A673 (cell line): ENCODE results near the gene TPD52L2. TPM values are rescaled to one million over a fixed set of nuclear protein-coding genes. Genes with fewer than 3 reads are reported as not detected.

Experiments used
- BruUV-seq: library from RNA; stranded (reverse); fragments of 400-500 nt; replicated peaks from 2 replicates; lab custom pipeline; 2021; lab: Mats Ljungman, UMichigan
- CTCF ChIA-PET: fragments of 300-600 bp; sonication (Branson Sonifier 250); formaldehyde crosslinking; loops from one replicate; lab custom pipeline; 2022; ENCODE audit warnings: antibody characterized with exemption; lab: Charles Lee
- POLR2A ChIA-PET: fragments of 300-600 bp; sonication (Branson Sonifier 250); formaldehyde crosslinking; loops from one replicate; lab custom pipeline; 2022; ENCODE audit warnings: antibody characterized with exemption; ENCODE audit not compliant: low non-redundant PET; lab: Charles Lee
- DNase-seq: peaks from one replicate; pipeline ENCODE4 v3.0.0-alpha.2; 2015; ENCODE audit warnings: low spot score
- H3K27ac ChIP-seq: fragments of 200-600 bp; sonication (generic); 2 replicates; pipeline ENCODE4 v1.5.1; 2016; ENCODE audit warnings: mixed run types, low read depth, mild to moderate bottlenecking, mixed read lengths, antibody characterized with exemption, low read length; ENCODE audit not compliant: poor library complexity, severe bottlenecking
- H3K27me3 ChIP-seq: fragments of 200-600 bp; sonication (generic); replicated peaks from 2 replicates; pipeline ENCODE4 v1.6.1; 2017; ENCODE audit warnings: mixed run types, low read depth, mild to moderate bottlenecking, mixed read lengths, antibody characterized with exemption, low read length; ENCODE audit not compliant: insufficient read depth, poor library complexity
- H3K36me3 ChIP-seq: fragments of 200-600 bp; sonication (generic); 2 replicates; pipeline ENCODE4 v1.6.1; 2016; ENCODE audit warnings: mixed run types, mild to moderate bottlenecking, mixed read lengths, antibody characterized with exemption, low read length; ENCODE audit not compliant: insufficient read depth, poor library complexity, severe bottlenecking
- H3K4me1 ChIP-seq: fragments of 200-600 bp; sonication (generic); 2 replicates; pipeline ENCODE4 v1.6.1; 2017; ENCODE audit warnings: mixed run types, mild to moderate bottlenecking, mixed read lengths, antibody characterized with exemption, low read length; ENCODE audit not compliant: insufficient read depth, poor library complexity, severe bottlenecking
- H3K4me3 ChIP-seq: fragments of 200-600 bp; sonication (generic); 2 replicates; pipeline ENCODE4 v1.5.1; 2016; ENCODE audit warnings: low read depth, mixed run types, mild to moderate bottlenecking, mixed read lengths, low read length; ENCODE audit not compliant: poor library complexity, severe bottlenecking
- H3K9me3 ChIP-seq: fragments of 200-600 bp; sonication (generic); 2 replicates; pipeline ENCODE4 v1.6.1; 2016; ENCODE audit warnings: mixed run types, low read depth, mild to moderate bottlenecking, mixed read lengths, antibody characterized with exemption, low read length; ENCODE audit not compliant: poor library complexity, severe bottlenecking
- EZH2 ChIP-seq: fragments of 200-600 bp; sonication (generic); IDR thresholded peaks from 2 replicates; pipeline ENCODE4 v1.6.1; 2017; ENCODE audit warnings: borderline replicate concordance, low read depth, mild to moderate bottlenecking, mixed read lengths, antibody characterized with exemption, low read length; ENCODE audit not compliant: poor library complexity, severe bottlenecking
- intact Hi-C: fragments of 100-400 bp; cut with micrococcal nuclease; formaldehyde crosslinking; loops from one replicate; pipeline ENCODE4 v1.10.0; 2022; ENCODE audit not compliant: unreplicated experiment
- total RNA-seq: library from RNA; stranded (reverse); gene quantifications from 2 replicates; pipeline ENCODE4 v1.2.3, GENCODE V29; 2021
- TF ChIP-seq, protein P1 (sequence below): fragments of 300-800, 200-600 bp; sonication (generic); conservative IDR thresholded peaks from 2 replicates; pipeline ENCODE4 v1.5.1; 2017; ENCODE audit warnings: low read depth, mild to moderate bottlenecking, antibody characterized with exemption, low read length, moderate library complexity, mixed read lengths

TPD52L2 gene
- total RNA-seq, 1 experiment from 2014 or later = 89.9 TPM

DNA sequence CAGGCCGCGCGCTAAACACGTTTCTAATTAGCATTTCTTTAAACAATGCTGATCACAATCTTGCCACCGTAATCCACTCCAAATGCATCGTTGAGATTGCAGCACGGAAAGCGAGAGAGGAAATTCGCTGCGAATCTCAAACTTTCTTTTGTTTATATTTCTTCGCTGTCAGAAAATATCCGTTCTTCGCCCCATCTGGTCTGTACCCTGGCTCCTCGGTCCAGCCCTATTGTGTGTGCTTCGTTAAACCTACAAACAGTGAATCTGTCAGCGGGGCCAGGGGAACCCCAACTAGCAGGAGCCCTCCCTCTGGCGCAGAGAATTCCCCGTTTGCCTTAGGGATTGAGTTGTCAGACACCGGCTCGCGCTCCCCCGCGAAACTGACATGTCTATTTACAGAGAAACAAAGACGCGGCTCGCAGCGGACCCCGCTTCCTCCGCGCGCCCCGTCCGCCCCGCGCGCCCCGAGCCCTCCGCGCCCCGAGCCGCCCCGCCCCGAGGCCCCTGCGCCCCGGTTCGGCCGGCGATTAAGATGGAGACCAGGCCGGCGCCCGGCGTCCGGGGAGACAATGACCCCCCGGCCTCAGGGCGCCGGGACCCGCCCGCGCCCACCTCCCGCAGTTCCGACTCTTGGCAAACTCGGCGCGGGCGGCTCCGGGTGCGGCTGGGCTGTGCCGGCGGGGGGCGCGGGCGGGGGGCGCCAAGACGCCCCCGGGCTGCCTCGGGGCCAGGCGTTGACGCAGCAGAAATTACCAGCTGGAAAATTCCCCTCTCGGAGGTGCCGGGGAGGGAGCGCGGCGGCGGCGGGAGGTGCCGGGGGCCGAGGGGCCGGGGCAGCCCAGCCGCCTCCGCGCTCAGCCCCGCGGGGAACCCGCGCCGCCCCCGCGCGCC lies 34.9 kb upstream of the TPD52L2 start:
- no peaks in the 10 kb centered on the region for H3K9me3 ChIP-seq
- no peaks in the 10 kb centered on the region for H3K36me3 ChIP-seq
- ChIA-PET CTCF (no interaction called here), POLR2A (no interaction called here)
- DNase-seq = no peak
- H3K27me3 ChIP-seq = peaks cover 38% of the 10 kb centered on the region
- H3K4me3 ChIP-seq = peak overlapping the region; percentile 50
- H3K27ac ChIP-seq = no peak overlapping the region
- H3K4me1 ChIP-seq = no peaks in the 10 kb centered on the region
- no TSS peak for BruUV-seq
- peak; percentile 62 for TF ChIP-seq EZH2
- TF ChIP-seq, protein P1, sequence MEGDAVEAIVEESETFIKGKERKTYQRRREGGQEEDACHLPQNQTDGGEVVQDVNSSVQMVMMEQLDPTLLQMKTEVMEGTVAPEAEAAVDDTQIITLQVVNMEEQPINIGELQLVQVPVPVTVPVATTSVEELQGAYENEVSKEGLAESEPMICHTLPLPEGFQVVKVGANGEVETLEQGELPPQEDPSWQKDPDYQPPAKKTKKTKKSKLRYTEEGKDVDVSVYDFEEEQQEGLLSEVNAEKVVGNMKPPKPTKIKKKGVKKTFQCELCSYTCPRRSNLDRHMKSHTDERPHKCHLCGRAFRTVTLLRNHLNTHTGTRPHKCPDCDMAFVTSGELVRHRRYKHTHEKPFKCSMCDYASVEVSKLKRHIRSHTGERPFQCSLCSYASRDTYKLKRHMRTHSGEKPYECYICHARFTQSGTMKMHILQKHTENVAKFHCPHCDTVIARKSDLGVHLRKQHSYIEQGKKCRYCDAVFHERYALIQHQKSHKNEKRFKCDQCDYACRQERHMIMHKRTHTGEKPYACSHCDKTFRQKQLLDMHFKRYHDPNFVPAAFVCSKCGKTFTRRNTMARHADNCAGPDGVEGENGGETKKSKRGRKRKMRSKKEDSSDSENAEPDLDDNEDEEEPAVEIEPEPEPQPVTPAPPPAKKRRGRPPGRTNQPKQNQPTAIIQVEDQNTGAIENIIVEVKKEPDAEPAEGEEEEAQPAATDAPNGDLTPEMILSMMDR = no peak
- intact Hi-C loops = no loop called here

DNA sequence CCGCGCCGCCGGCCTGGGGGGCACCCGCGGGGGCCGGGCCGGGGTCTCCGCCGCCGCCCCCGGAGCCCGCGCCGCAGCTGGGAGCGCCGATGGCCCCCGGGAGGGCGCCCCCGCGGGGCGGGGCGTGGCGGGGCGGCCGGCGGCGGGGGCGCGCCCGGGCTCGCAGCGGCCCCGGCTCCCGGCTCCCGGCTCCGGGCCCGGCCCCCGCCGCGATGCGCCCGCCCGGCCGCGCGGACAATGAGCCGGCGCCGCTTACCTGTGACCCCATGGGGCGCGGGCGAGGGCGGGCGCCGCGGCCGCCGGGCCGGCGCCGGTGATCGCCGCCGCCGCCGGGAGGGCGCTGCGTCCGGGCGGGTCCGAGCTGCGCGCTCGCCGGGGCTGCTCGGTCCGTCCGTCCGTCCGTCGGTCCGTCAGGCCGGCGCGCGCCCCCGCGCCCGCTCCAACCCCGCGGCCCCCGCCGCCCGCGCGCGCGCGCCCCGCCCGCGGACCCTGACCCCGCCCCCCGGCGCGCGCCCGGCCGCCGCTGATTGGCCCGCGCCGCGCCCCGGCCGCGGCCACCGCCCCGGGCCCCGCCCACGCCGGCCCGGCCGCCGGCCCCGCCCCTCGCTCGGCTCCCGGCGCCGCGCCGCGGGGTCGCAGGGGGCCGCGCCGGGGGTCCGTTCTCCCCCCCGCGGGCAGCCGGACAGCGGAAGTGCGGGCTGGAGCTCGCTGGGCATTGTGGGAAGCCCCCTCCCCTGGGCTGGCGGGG lies 34.1 kb upstream of the TPD52L2 start, which contains the start of gene ZBTB46:
ZBTB46 (minus strand) TSS at position 424 of the 748 bp plus-strand sequence. CDS start 40,507 bp downstream, outside the sequence.
- peak; percentile 61 for DNase-seq
- TF ChIP-seq, protein P1 = no peak
- TF ChIP-seq EZH2 = no peak
- CTCF ChIA-PET = no interaction called here
- intact Hi-C loops = no loop called here
- peak within 1 kb of the TSS; percentile 50 for H3K4me3 ChIP-seq
- no TSS peak for BruUV-seq
- peaks cover 38% of the 10 kb centered on the region for H3K27me3 ChIP-seq
- POLR2A ChIA-PET = no interaction called here
- H3K9me3 ChIP-seq = no peaks in the 10 kb centered on the region
- no peaks in the 10 kb centered on the region for H3K36me3 ChIP-seq
- no peak within 1 kb of the TSS for H3K27ac ChIP-seq
- no peaks in the 10 kb centered on the region for H3K4me1 ChIP-seq

DNA sequence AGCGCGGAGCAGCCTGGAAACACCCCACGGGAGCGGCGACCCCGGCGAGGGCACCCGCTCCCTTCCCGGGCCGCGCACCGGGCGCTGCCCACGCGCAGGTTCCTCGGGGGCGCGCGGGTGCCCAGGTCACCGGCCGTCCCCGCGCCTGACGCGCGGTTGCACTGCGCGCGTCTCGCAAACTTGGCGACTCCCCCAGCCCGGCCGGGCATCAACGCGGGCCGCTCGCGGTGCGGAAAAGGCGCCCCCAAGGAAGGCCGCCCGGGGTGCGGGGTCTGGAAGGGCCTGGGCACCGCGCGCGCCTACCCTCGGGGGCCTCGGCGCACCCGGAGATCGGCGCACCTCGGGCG lies 33.5 kb upstream of the TPD52L2 start:
- peak overlapping the region; percentile 43 for H3K4me3 ChIP-seq
- no peak for DNase-seq
- BruUV-seq = no TSS peak
- no peaks in the 10 kb centered on the region for H3K36me3 ChIP-seq
- H3K27me3 ChIP-seq = peaks cover 38% of the 10 kb centered on the region
- intact Hi-C loops = no loop called here
- H3K27ac ChIP-seq = no peak overlapping the region
- H3K4me1 ChIP-seq = no peaks in the 10 kb centered on the region
- ChIA-PET CTCF (no interaction called here), POLR2A (no interaction called here)
- H3K9me3 ChIP-seq = no peaks in the 10 kb centered on the region
- no peak for TF ChIP-seq EZH2
- TF ChIP-seq, protein P1 = no peak
